ENCODE measurements around the gene TRIM27. TPM values are rescaled to one million over a fixed set of nuclear protein-coding genes. Genes with fewer than 3 reads are reported as not detected.
"Not testable (repeated sequence)": the region's sequence is repeated elsewhere in the genome, so short reads cannot be mapped to it uniquely, and the experiment has no call there.

Gene TRIM27
- total and polyA plus RNA-seq, 3 experiments from 2014 or later, result 61.6 to 69.2 (median 67.7) TPM

- H3K4me3 ChIP-seq (ENCODE audit: low read length), result peak overlapping the region; percentile 58
Measured at GRCh38 chr6:28866205-28867085, 57.3 kb downstream of the TRIM27 start.

DNA sequence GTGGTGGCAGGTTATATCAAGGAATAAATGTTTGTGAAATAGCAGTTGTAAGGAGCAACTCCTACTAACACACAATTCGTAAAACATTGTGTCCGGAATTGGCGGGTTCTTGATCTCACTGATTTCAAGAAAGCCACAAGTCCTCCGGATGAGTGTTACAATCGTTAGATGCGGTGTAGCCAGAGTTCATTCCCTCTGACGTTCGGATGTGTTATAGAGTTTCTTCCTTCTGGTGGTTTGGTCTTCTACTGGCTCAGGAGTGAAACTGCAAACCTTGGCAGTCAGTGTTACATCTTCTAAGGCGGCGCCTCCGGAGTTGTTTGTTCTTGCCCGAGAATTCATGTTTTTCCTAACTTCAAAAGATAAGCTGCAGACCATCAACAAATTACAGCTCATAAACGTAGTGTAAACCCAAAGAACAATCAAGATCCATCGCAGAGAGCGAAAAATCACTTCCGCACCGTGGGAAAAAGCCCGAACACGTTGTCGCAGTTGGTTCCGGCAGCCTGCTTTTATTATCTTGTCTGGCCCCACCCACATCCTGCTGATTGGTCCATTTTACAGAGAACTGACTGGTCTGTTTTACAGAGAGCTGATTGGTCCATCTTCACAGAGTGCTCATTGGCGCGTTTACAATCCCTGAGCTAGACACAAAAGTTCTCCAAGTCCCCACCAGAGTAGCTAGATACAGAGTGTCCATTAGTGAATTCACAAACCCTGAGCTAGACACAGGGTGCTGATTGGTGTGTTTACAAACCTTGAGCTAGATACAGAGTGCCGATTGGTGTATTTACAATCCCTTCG is 58.2 kb downstream of the TRIM27 start:
- Mint-ChIP-seq H3K4me3 (peak overlapping the region; percentile 88 to 94 (median 92)), H3K27ac (peak overlapping the region; percentile 71 to 96 (median 91)), H3K27me3 (peaks cover 2 to 14% of the 10 kb centered on the region in 2 donors), H3K4me1 (peaks cover 37 to 50% (median 42%) of the 10 kb centered on the region in 3 donors), H3K9me3 (peaks cover 9 to 19% (median 17%) of the 10 kb centered on the region in 5 donors), H3K36me3 (peaks cover 0 to 17% (median 3%) of the 10 kb centered on the region in 3 donors)
- H3K27me3 ChIP-seq (ENCODE audit: insufficient read depth, low read length, poor library complexity, severe bottlenecking), result no peaks in the 10 kb centered on the region
- DNase-seq, result peak; percentile 25 to 77 (median 76)
- ChIA-PET CTCF (interaction anchor here (0.7 to 8.3 kb wide), 16 partner anchors 11 to 993 kb away, joined by 3 to 73 read pairs (median 4); partner anchors contain the start of gene TRIM27), POLR2A (interaction anchor here (0.6 to 3.3 kb wide), 8 partner anchors 15 to 1733 kb away, joined by 3 to 31 read pairs (median 8); partner anchors contain the start of gene TRIM27)
- no peak overlapping the region for H3K27ac ChIP-seq (ENCODE audit: low read depth, low read length)
- H3K36me3 ChIP-seq (ENCODE audit: insufficient read depth, low read length), result no peaks in the 10 kb centered on the region
- H3K4me1 ChIP-seq (ENCODE audit: insufficient read depth, low read length), result peaks cover 24% of the 10 kb centered on the region
- H3K4me3 ChIP-seq (ENCODE audit: low read length), result peak overlapping the region; percentile 58
- H3K9me3 ChIP-seq (ENCODE audit: low read length), result no peaks in the 10 kb centered on the region

More at GRCh38 chr6:28866205-28867085, 57.3 kb downstream of the TRIM27 start:
- H3K36me3 ChIP-seq (ENCODE audit: insufficient read depth, low read length); H3K9me3 ChIP-seq (ENCODE audit: low read length); H3K27me3 ChIP-seq (ENCODE audit: insufficient read depth, low read length, poor library complexity, severe bottlenecking): not testable (repeated sequence)
- H3K36me3 Mint-ChIP-seq, result peaks cover 0 to 17% (median 3%) of the 10 kb centered on the region in 3 donors
- H3K27ac Mint-ChIP-seq, result peak overlapping the region; percentile 82 to 96 (median 92)
- peak overlapping the region; percentile 71 for H3K27ac ChIP-seq (ENCODE audit: low read depth, low read length)
- peak; percentile 63 to 87 (median 80) for DNase-seq
- POLR2A ChIA-PET, result interaction anchor here (0.6 to 3.3 kb wide), 10 partner anchors 14 to 1734 kb away, joined by 3 to 31 read pairs (median 6); partner anchors contain the start of gene TRIM27
- peaks cover 9 to 19% (median 17%) of the 10 kb centered on the region in 5 donors for H3K9me3 Mint-ChIP-seq
- CTCF ChIA-PET, result interaction anchor here (0.7 to 8.3 kb wide), 14 partner anchors 10 to 994 kb away, joined by 3 to 73 read pairs (median 4); partner anchors contain the start of gene TRIM27
- H3K27me3 Mint-ChIP-seq, result peaks cover 2 to 11% of the 10 kb centered on the region in 2 donors
- H3K4me1 ChIP-seq (ENCODE audit: insufficient read depth, low read length), result peaks cover 24% of the 10 kb centered on the region
- peaks cover 34 to 46% (median 42%) of the 10 kb centered on the region in 3 donors for H3K4me1 Mint-ChIP-seq
- peak overlapping the region; percentile 88 to 94 (median 91) for H3K4me3 Mint-ChIP-seq

DNA sequence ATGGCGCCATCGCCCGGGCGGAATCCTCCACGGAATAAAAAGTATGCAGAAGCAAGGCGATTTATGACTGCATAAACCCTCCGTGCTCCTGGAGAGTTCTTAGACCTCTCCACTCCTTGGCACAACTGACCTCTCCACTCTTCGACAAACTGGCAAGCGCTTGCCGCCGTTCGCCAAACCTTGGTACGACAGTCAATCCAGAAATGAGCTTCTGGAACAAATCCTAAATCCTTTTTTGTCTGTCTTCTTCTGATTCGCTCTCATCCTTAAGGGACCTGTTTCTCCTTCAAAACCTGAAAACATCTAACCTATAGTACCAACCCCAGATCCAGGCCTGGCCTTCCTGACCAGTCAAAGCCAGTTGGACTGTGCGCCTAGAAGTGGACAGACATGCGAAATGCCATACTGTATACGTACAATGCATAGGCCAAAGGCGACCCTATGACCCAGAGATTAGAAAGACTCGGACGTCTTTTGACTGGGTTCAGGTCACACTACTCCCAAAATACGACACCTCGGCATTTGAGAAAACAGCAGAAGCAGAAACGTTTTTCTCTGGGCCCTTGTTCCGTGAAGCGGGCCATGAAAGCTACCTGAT is 59.4 kb downstream of the TRIM27 start:
- H3K27ac Mint-ChIP-seq, result peak overlapping the region in 6 of 8 donors; percentile 75 to 96 (median 92)
- ChIA-PET CTCF (interaction anchor here (1.1 to 8.3 kb wide), 6 partner anchors 21 to 76 kb away, joined by 3 to 73 read pairs (median 12); partner anchors contain the start of gene TRIM27), POLR2A (interaction anchor here (2.5 to 3.3 kb wide), 2 partner anchors 27 to 32 kb away, joined by 9 to 31 read pairs; no protein-coding TSS in a partner anchor)
- H3K36me3 ChIP-seq (ENCODE audit: insufficient read depth, low read length), result no peaks in the 10 kb centered on the region
- peak overlapping the region; percentile 78 for H3K27ac ChIP-seq (ENCODE audit: low read depth, low read length)
- peak overlapping the region; percentile 75 for H3K4me3 ChIP-seq (ENCODE audit: low read length)
- no peaks in the 10 kb centered on the region for H3K9me3 ChIP-seq (ENCODE audit: low read length)
- H3K36me3 Mint-ChIP-seq, result peaks cover 0 to 17% (median 3%) of the 10 kb centered on the region in 3 donors
- H3K27me3 ChIP-seq (ENCODE audit: insufficient read depth, low read length, poor library complexity, severe bottlenecking), result no peaks in the 10 kb centered on the region
- H3K4me3 Mint-ChIP-seq, result peak overlapping the region; percentile 91 to 96 (median 93)
- DNase-seq, result no peak
- H3K4me1 Mint-ChIP-seq, result peaks cover 37 to 52% (median 42%) of the 10 kb centered on the region in 3 donors
- peaks cover 24% of the 10 kb centered on the region for H3K4me1 ChIP-seq (ENCODE audit: insufficient read depth, low read length)
- peaks cover 9 to 19% (median 17%) of the 10 kb centered on the region in 5 donors for H3K9me3 Mint-ChIP-seq
- H3K27me3 Mint-ChIP-seq, result peaks cover 2 to 14% of the 10 kb centered on the region in 2 donors

GRCh38 chr6:28863604-28864325 is 60.0 kb downstream of the TRIM27 start:
- ChIA-PET CTCF (interaction anchor here (0.8 to 8.3 kb wide), 10 partner anchors 15 to 153 kb away, joined by 3 to 73 read pairs (median 6); partner anchors contain the start of gene TRIM27), POLR2A (interaction anchor here (0.7 to 2.2 kb wide), 9 partner anchors 17 to 1385 kb away, joined by 4 to 10 read pairs (median 6); partner anchors contain the start of gene TRIM27)
- Histone ChIP-seq H3K4me3 (ENCODE audit: low read length) (peak overlapping the region; percentile 75), H3K36me3 (ENCODE audit: insufficient read depth, low read length) (no peaks in the 10 kb centered on the region), H3K27ac (ENCODE audit: low read depth, low read length) (peak overlapping the region; percentile 78), H3K9me3 (ENCODE audit: low read length) (no peaks in the 10 kb centered on the region), H3K27me3 (ENCODE audit: insufficient read depth, low read length, poor library complexity, severe bottlenecking) (no peaks in the 10 kb centered on the region), H3K4me1 (ENCODE audit: insufficient read depth, low read length) (peaks cover 24% of the 10 kb centered on the region)
- H3K9me3 Mint-ChIP-seq, result peaks cover 9 to 19% (median 17%) of the 10 kb centered on the region in 5 donors
- H3K27ac Mint-ChIP-seq, result peak overlapping the region; percentile 75 to 96 (median 92)
- H3K36me3 Mint-ChIP-seq, result peaks cover 0 to 17% (median 3%) of the 10 kb centered on the region in 3 donors
- H3K4me1 Mint-ChIP-seq, result peaks cover 37 to 52% (median 42%) of the 10 kb centered on the region in 3 donors
- DNase-seq, result peak; percentile 55 to 90 (median 85)
- peaks cover 2 to 14% of the 10 kb centered on the region in 2 donors for H3K27me3 Mint-ChIP-seq
- peak overlapping the region; percentile 91 to 96 (median 93) for H3K4me3 Mint-ChIP-seq

- Histone ChIP-seq H3K4me1 (ENCODE audit: insufficient read depth, low read length) (peaks cover 23% of the 10 kb centered on the region), H3K4me3 (ENCODE audit: low read length) (no peak overlapping the region), H3K27me3 (ENCODE audit: insufficient read depth, low read length, poor library complexity, severe bottlenecking) (no peaks in the 10 kb centered on the region), H3K36me3 (ENCODE audit: insufficient read depth, low read length) (no peaks in the 10 kb centered on the region), H3K27ac (ENCODE audit: low read depth, low read length) (no peak overlapping the region), H3K9me3 (ENCODE audit: low read length) (no peaks in the 10 kb centered on the region)
- H3K9me3 Mint-ChIP-seq, result peaks cover 9 to 19% (median 17%) of the 10 kb centered on the region in 5 donors
- H3K4me1 Mint-ChIP-seq, result peaks cover 36 to 46% (median 40%) of the 10 kb centered on the region in 3 donors
- POLR2A ChIA-PET, result interaction anchor here (2.2 kb wide), 1 partner anchor 62 kb away, joined by 7 read pairs; the partner anchor contains the start of gene TRIM27
- CTCF ChIA-PET, result interaction anchor here (1.0 to 8.3 kb wide), 7 partner anchors 13 to 154 kb away, joined by 3 to 73 read pairs (median 11); partner anchors contain the start of gene TRIM27
- H3K4me3 Mint-ChIP-seq, result peak overlapping the region in 1 of 7 donors; percentile 91
- H3K27me3 Mint-ChIP-seq, result peaks cover 6 to 14% of the 10 kb centered on the region in 2 donors
- DNase-seq, result no peak
- H3K36me3 Mint-ChIP-seq, result peaks cover 0 to 17% (median 3%) of the 10 kb centered on the region in 3 donors
- H3K27ac Mint-ChIP-seq, result peak overlapping the region in 2 of 8 donors; percentile 44 to 96
Measured at GRCh38 chr6:28862077-28862476, 61.7 kb downstream of the TRIM27 start.

DNA sequence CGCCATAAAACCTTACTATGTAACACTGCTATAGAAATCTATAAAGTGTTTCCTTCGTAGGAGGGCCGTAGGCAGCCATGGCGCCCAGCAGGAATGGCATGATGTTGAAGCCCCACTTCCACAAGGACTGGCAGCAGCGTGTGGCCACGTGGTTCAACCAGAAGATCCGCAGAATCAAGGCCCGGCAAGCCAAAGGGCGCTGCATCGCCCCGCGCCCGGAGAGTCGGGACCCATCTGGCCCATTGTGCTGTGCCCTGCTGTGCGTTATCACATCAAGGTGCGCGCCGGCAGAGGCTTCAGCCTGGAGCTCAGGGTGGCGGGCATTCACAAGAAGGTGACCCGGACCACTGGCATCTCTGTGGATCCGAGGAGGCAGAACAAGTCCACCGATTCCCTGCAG is 62.4 kb downstream of the TRIM27 start:
- peaks cover 10 to 22% (median 18%) of the 10 kb centered on the region in 5 donors for H3K9me3 Mint-ChIP-seq
- peak overlapping the region in 1 of 8 donors; percentile 96 for H3K27ac Mint-ChIP-seq
- DNase-seq, result no peak
- H3K4me1 Mint-ChIP-seq, result peaks cover 34 to 43% (median 37%) of the 10 kb centered on the region in 3 donors
- ChIA-PET CTCF (interaction anchor here (1.6 to 8.3 kb wide), 3 partner anchors 13 to 155 kb away, joined by 4 to 73 read pairs (median 11); no protein-coding TSS in a partner anchor), POLR2A (no interaction called here)
- H3K27me3 Mint-ChIP-seq, result peaks cover 6 to 15% of the 10 kb centered on the region in 2 donors
- no peaks in the 10 kb centered on the region for H3K9me3 ChIP-seq (ENCODE audit: low read length)
- no peaks in the 10 kb centered on the region for H3K27me3 ChIP-seq (ENCODE audit: insufficient read depth, low read length, poor library complexity, severe bottlenecking)
- H3K4me3 ChIP-seq (ENCODE audit: low read length), result no peak overlapping the region
- peaks cover 20% of the 10 kb centered on the region for H3K4me1 ChIP-seq (ENCODE audit: insufficient read depth, low read length)
- no peaks in the 10 kb centered on the region for H3K36me3 ChIP-seq (ENCODE audit: insufficient read depth, low read length)
- H3K36me3 Mint-ChIP-seq, result peaks cover 0 to 16% (median 3%) of the 10 kb centered on the region in 3 donors
- H3K27ac ChIP-seq (ENCODE audit: low read depth, low read length), result no peak overlapping the region
- H3K4me3 Mint-ChIP-seq, result peak overlapping the region in 2 of 7 donors; percentile 28 to 91
